ENCODE data around the gene RAP1A.

GRCh38 chr1:111679541-111679940 lies 60.0 kb downstream of the RAP1A start:
- TF ChIP-seq POLR2AphosphoS5 (IDR thresholded peaks at IDR 0.05; ENCODE audit: borderline replicate concordance, low read depth, low read length), result no peak
- TF ChIP-seq EZH2 (IDR thresholded peaks at IDR 0.05), result no peak
